HG02571 (cell line): ENCODE results near the gene BNC2.

Experiments used
- ATAC-seq: cut with Tn5 transposase; IDR thresholded peaks from one replicate; pipeline ENCODE4 v1.9.1; 2021; ENCODE audit warnings: mild to moderate bottlenecking, moderate library complexity; ENCODE audit not compliant: unreplicated experiment

The BNC2 gene

GRCh38 chr9:16679327-16679821, 191.1 kb downstream of the BNC2 start:
- ATAC-seq = no peak

- ATAC-seq = no peak
Measured at GRCh38 chr9:16676519-16676918, 194.0 kb downstream of the BNC2 start.

GRCh38 chr9:16675131-16675530, 195.3 kb downstream of the BNC2 start:
- no peak for ATAC-seq

- ATAC-seq = no peak
Measured at GRCh38 chr9:16673171-16673570, 197.3 kb downstream of the BNC2 start.

- no peak for ATAC-seq
Measured at GRCh38 chr9:16672501-16672900, 198.0 kb downstream of the BNC2 start.

- ATAC-seq = no peak
Measured at GRCh38 chr9:16671591-16672137, 198.8 kb downstream of the BNC2 start.

GRCh38 chr9:16670791-16671190, 199.7 kb downstream of the BNC2 start:
- no peak for ATAC-seq

- ATAC-seq = no peak
Measured at GRCh38 chr9:16668734-16669295, 201.7 kb downstream of the BNC2 start.

- ATAC-seq = no peak
Measured at GRCh38 chr9:16664211-16664610, 206.3 kb downstream of the BNC2 start.

GRCh38 chr9:16661816-16662215, 208.7 kb downstream of the BNC2 start:
- no peak for ATAC-seq

- ATAC-seq = no peak
Measured at GRCh38 chr9:16659096-16659495, 211.4 kb downstream of the BNC2 start.

- ATAC-seq = no peak
Measured at GRCh38 chr9:16656432-16657169, 213.9 kb downstream of the BNC2 start.

- ATAC-seq = no peak
Measured at GRCh38 chr9:16654596-16655126, 215.8 kb downstream of the BNC2 start.

GRCh38 chr9:16653491-16654399, 216.7 kb downstream of the BNC2 start:
- ATAC-seq = no peak

GRCh38 chr9:16652582-16652981, 217.9 kb downstream of the BNC2 start:
- ATAC-seq = no peak

- no peak for ATAC-seq
Measured at GRCh38 chr9:16651446-16651964, 219.0 kb downstream of the BNC2 start.

- ATAC-seq = no peak
Measured at GRCh38 chr9:16645970-16646369, 224.5 kb downstream of the BNC2 start.

- no peak for ATAC-seq
Measured at GRCh38 chr9:16642421-16643109, 227.9 kb downstream of the BNC2 start.

GRCh38 chr9:16640649-16641048, 229.8 kb downstream of the BNC2 start:
- no peak for ATAC-seq

- no peak for ATAC-seq
Measured at GRCh38 chr9:16639644-16640043, 230.8 kb downstream of the BNC2 start.
